Lower leg skin (tissue), 4 donors: ENCODE measurements around the gene DDR1. TPM values are rescaled to one million over a fixed set of nuclear protein-coding genes. Genes with fewer than 3 reads are reported as not detected.

ENCODE experiments used
- DNase-seq, 2 donors: peaks; one replicate each; pipeline ENCODE4 v3.0.0-alpha.2; 2019; ENCODE audit warnings: low spot score in 2 of 2
- H3K4me3 ChIP-seq: fragments of 200-600 bp; sonication (generic); 2 replicates; pipeline ENCODE4 v1.5.1; 2017; ENCODE audit warnings: mild to moderate bottlenecking, low read depth; ENCODE audit not compliant: poor library complexity, severe bottlenecking
- POLR2A ChIP-seq, 2 donors: fragments of 450-650 bp; IDR thresholded peaks; one replicate each; pipeline ENCODE4 v1.6.1; 2016 to 2017; ENCODE audit warnings: antibody characterized with exemption in 2 of 2, mild to moderate bottlenecking in 1 of 2, moderate library complexity in 1 of 2
- WGBS, 2 donors: methylation state at CpG; one replicate each; pipeline ENCODE4 v1.1.5; 2018; 5-methylcytosine and 5-hydroxymethylcytosine counted together
- intact Hi-C: fragments of 100-400 bp; cut with DNase I; formaldehyde crosslinking; loops from one replicate; pipeline ENCODE4 v1.15.0; 2023; ENCODE audit warnings: low total_unique reads
- total RNA-seq, 4 donors: library from RNA; depleted of rRNA; stranded (reverse); fragments of >200 nt; gene quantifications; one replicate each; pipeline ENCODE4 v1.1.0, GENCODE V29; 2016
- TF ChIP-seq, protein P1 (sequence below), 3 donors: fragments of 450-650 bp; IDR thresholded peaks; one replicate each; pipeline ENCODE4 v1.5.1; 2016; ENCODE audit warnings: antibody characterized with exemption in 3 of 3, mild to moderate bottlenecking in 3 of 3, moderate library complexity in 2 of 3

Gene DDR1
- total RNA-seq, 4 donors from 2014 or later = 140 to 221 (median 194) TPM

DNA sequence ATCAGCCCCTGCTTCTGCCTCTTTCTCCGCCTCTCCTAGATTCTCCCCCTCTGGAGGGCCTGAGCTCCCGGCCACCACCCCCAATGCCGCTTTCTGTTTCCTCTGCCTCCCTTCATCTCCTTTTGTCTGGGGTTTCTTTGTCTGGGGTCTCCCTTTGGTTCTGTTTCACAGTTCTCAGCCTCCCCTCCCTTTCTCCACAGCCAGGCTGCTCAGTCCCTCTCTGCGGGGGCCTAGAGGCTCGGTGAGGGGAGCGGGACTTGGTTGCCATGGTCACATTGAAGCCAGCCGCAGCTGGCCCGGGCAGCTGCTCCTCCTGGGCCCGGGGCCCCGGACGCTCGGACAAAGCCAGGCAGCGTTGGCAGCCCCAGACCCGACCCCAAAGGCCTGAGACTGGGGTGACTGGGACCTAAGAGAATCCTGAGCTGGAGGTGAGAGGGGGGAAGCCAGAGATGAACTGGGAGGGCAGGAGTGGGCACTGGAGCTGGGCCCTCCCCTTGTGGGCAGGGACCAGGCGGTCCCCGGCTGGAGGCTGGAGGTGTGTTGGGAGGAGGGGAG lies 3.5 kb upstream of the DDR1 start:
- peak in 1 of 2 donors; percentile 76 for DNase-seq
- intact Hi-C loops = no loop called here
- no peak overlapping the region for H3K4me3 ChIP-seq
- TF ChIP-seq, protein P1, sequence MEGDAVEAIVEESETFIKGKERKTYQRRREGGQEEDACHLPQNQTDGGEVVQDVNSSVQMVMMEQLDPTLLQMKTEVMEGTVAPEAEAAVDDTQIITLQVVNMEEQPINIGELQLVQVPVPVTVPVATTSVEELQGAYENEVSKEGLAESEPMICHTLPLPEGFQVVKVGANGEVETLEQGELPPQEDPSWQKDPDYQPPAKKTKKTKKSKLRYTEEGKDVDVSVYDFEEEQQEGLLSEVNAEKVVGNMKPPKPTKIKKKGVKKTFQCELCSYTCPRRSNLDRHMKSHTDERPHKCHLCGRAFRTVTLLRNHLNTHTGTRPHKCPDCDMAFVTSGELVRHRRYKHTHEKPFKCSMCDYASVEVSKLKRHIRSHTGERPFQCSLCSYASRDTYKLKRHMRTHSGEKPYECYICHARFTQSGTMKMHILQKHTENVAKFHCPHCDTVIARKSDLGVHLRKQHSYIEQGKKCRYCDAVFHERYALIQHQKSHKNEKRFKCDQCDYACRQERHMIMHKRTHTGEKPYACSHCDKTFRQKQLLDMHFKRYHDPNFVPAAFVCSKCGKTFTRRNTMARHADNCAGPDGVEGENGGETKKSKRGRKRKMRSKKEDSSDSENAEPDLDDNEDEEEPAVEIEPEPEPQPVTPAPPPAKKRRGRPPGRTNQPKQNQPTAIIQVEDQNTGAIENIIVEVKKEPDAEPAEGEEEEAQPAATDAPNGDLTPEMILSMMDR (IDR thresholded peaks at IDR 0.05) = no peak
- TF ChIP-seq POLR2A (IDR thresholded peaks at IDR 0.05) = no peak
- WGBS, 2 donors = 83 to 84% methylated on average over 16 of the region's 16 CpGs

DNA sequence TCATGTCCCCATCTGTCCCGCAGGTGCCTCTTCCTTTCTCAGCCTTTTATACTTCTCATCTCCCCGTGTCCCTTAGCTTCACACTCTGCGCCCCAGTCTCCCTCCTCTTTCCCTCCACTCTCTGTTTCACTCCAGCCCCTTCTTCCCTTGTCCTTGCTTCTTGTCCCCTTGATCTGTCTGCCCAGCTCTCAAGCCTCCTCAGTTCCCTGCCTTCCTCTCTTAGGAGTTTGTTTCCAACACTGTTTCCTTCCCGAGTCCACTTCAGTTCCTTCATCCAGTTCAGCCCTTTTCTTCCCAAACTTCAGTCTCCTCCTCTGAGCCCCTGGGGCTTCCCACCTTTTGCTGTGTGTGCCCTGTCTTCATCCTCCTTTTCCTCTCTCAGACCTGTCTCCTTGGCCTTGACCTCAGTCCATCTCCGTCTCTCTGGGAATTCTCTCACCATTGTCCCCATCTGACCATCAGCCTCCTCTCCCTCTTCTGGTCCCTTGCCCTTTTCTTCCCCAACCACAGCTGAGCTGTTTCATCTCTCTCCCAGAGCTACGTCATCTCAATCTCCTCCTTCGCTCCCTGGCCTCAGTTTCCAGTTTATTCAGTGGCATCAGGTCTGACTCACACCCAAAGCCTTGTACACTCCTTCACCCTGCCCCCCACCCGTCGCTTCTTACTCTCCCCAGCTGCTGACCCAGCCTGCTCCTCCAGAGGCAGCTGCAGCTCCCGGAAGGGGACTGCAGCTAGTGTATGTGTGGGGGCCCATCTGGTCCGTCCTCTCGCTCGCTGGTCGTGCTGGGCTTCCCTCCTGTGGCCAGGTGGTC lies 2.7 kb upstream of the DDR1 start:
- no peak overlapping the region for H3K4me3 ChIP-seq
- intact Hi-C loops = no loop called here
- no peak for TF ChIP-seq POLR2A (IDR thresholded peaks at IDR 0.05)
- TF ChIP-seq, protein P1 (IDR thresholded peaks at IDR 0.05) = no peak
- peak in 1 of 2 donors; percentile 74 for DNase-seq
- WGBS, 2 donors = 68 to 73% methylated on average over 14 of the region's 14 CpGs

DNA sequence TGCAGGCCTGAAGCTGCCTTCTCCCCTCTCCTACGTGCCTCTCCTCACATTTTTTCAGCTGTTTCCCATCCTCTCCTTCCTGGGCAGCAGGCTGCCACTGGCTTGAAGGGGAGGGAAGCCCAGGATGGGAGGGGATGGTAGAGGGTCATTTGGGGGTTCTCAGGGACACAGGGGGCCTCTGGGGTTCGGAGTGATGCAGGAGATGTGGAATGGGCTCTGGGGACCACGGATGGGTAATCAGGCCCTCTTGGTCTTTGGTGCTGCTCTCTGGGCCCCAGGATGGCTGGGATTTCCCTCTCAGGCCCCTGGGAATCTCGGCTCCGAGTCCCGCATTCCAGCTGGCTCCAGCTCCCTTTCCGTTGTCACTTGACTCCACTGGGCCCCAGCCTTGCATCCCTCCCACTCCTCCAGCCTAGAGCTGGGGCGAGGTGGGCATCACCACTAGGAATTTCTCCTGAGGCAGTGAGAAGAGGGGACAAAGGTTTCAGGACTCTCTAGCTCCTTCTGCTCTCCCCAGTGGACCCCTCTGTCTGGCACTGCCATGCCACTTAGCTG lies 2.0 kb upstream of the DDR1 start:
- DNase-seq = peak in 1 of 2 donors; percentile 84
- TF ChIP-seq, protein P1 (IDR thresholded peaks at IDR 0.05) = no peak
- no peak for TF ChIP-seq POLR2A (IDR thresholded peaks at IDR 0.05)
- 30 to 39% methylated on average over 5 to 8 of the region's 8 CpGs for WGBS, 2 donors
- intact Hi-C loops = no loop called here
- no peak overlapping the region for H3K4me3 ChIP-seq

DNA sequence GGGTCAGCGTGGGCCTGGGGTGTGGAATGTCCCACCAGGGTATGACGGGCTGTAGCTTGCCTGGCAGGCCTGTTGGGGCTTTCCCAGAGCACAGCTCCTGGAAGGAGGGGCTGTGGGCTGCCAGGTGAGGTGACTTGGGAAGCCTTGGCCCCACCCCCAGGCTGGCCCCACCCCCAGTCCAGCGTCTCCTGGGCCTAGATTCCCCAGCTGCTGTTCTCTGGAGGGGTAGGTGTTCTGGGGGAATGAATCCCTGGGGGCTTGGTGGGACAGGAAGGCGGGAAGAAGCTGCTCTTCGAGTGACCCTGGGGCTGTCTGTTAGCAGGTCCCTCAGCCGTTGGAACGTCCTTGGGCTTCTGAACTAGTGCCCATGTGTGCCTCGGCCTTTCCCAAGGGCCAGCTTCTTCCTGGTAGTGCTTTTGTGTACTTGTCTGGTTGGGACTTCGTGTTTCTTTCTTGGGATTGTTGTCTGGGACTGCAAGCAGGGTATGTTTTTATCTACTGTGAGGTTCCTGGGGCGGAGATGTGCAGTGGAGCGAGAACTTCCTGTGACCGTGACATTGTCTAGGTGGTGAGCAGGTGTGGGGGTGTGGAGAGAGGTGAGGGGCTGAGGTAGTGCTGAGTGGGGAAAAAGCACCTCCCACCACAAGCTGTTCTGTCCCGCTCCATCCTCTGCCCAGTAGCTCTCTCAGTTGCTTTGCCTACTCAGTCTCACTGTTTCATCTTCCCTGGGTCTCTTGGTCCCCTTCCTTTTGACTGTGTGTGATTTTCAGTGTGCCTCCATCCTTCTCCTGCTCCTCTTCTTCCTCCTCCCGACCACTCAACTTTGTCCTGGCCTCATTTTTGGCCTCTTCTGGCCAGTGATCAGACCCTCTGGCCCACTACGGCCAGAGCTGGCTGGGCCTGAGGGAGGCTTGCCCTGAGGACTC lies 1.3 kb upstream of the DDR1 start:
- no peak for TF ChIP-seq POLR2A (IDR thresholded peaks at IDR 0.05)
- TF ChIP-seq, protein P1 (IDR thresholded peaks at IDR 0.05) = no peak
- H3K4me3 ChIP-seq = peak overlapping the region; percentile 67
- 39 to 45% methylated on average over 14 to 15 of the region's 15 CpGs for WGBS, 2 donors
- DNase-seq = peak; percentile 67 to 91
- intact Hi-C loops = no loop called here
